Activated naive CD4-positive, alpha-beta T cell treated with anti-CD3 and anti-CD28 coated beads for 36 hours (primary cell): ENCODE data around the gene RTN4R. TPM values are rescaled to one million over a fixed set of nuclear protein-coding genes. Genes with fewer than 3 reads are reported as not detected.
A peak's percentile ranks its signal among the peaks of the same experiment; 100 is the strongest.

Experiments used
- CTCF ChIA-PET: fragments of 350-600 bp; sonication (Branson Sonifier 250); formaldehyde crosslinking; loops from one replicate; lab custom pipeline; 2021; ENCODE audit warnings: antibody characterized with exemption; lab: Charles Lee
- DNase-seq: peaks from one replicate; pipeline ENCODE4 v3.0.0-alpha.2; 2020
- H3K27ac Mint-ChIP-seq: one replicate; pipeline ENCODE4 v1.8.0; 2021; ENCODE audit warnings: mild to moderate bottlenecking, mixed read lengths
- H3K27me3 Mint-ChIP-seq: one replicate; pipeline ENCODE4 v1.8.0; 2021; ENCODE audit warnings: low read depth, mixed read lengths
- H3K36me3 Mint-ChIP-seq: one replicate; pipeline ENCODE4 v1.8.0; 2021; ENCODE audit warnings: low read depth, mixed read lengths
- H3K4me1 Mint-ChIP-seq: one replicate; pipeline ENCODE4 v1.8.0; 2021; ENCODE audit warnings: low read depth, mixed read lengths
- H3K4me3 Mint-ChIP-seq: one replicate; pipeline ENCODE4 v1.8.0; 2021; ENCODE audit warnings: mild to moderate bottlenecking, moderate library complexity, mixed read lengths
- H3K9me3 Mint-ChIP-seq: one replicate; pipeline ENCODE4 v1.8.0; 2021; ENCODE audit warnings: mixed read lengths
- intact Hi-C: fragments of 100-400 bp; cut with micrococcal nuclease; formaldehyde crosslinking; loops from one replicate; pipeline ENCODE4 v1.15.1; 2023
- total RNA-seq, 2 experiments: library from RNA; stranded (reverse); gene quantifications; one replicate each; pipeline ENCODE4 v1.2.3, GENCODE V29; 2021

RTN4R gene
- total RNA-seq, 2 experiments from 2014 or later, result 2.1 to 2.5 TPM

DNA sequence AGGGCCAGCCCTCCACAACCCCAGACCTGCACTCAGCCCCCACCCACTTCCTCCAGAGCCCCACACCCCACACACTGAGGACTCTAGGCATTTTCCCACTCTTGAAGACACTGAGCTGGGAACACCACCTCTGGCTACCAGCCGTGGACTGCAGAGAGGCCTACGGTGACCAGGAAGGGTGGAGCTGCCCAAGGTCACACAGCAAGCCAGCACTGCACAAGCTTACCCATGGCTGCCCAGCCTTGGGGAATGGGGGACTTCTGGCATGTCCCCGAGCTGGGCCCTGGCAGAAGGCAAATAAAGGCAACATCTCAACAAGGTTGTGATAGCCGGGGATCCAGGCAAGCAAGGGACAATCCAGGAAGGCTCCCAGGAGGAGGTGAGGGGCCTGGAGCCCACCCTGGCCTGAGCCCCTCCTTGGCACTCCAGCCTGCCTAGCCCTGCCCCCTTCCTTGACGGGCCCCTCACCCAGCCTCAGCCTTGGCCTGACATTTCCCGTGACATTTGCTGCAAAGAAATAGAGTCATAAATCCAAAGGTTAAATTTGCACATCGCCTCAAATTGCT is 5.5 kb downstream of the RTN4R start:
- H3K4me1 Mint-ChIP-seq, result peaks cover 1% of the 10 kb centered on the region
- H3K36me3 Mint-ChIP-seq, result no peaks in the 10 kb centered on the region
- no peak for DNase-seq
- H3K9me3 Mint-ChIP-seq, result no peaks in the 10 kb centered on the region
- H3K27me3 Mint-ChIP-seq, result no peaks in the 10 kb centered on the region
- intact Hi-C loops, result no loop called here
- CTCF ChIA-PET, result no interaction called here
- no peak overlapping the region for H3K4me3 Mint-ChIP-seq
- no peak overlapping the region for H3K27ac Mint-ChIP-seq

DNA sequence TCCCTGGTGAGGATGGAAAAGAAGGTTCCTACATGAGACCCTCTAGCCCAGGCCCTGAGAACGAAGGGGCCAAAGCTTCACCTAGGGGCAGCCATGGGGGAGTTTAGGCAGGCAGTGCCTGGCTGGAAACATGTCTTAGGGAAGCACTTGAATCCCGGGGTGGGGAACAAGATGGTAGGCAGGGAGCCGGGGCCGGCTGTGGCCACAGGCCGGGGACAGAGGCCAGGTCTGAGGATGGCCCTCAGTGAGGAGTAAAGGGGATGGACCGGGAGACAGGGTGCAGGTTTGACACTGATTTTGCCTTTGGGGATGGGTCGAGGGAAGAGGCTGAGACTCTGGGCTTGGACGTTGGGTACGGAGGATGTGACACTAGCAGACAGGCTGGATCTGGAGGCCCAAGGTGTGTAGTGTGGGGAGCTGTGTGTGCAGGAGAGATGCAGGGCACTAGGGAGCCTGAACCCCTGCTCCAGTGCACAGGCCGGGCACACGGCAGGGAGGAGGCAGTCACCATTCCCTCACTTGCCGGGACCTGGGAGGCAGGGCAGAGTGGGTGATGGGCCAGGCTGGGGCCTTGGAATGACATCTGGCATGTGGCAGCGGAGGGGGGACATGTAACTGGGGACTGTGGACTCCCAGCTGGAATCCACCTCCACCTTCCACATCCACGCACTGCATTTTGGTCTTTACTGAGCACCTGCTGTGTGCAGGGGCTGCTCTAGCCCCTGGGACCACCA is 6.1 kb downstream of the RTN4R start:
- Mint-ChIP-seq H3K36me3 (no peaks in the 10 kb centered on the region), H3K27me3 (no peaks in the 10 kb centered on the region), H3K4me1 (peaks cover 1% of the 10 kb centered on the region), H3K27ac (no peak overlapping the region), H3K4me3 (no peak overlapping the region), H3K9me3 (no peaks in the 10 kb centered on the region)
- no peak for DNase-seq
- intact Hi-C loops, result no loop called here
- CTCF ChIA-PET, result no interaction called here

DNA sequence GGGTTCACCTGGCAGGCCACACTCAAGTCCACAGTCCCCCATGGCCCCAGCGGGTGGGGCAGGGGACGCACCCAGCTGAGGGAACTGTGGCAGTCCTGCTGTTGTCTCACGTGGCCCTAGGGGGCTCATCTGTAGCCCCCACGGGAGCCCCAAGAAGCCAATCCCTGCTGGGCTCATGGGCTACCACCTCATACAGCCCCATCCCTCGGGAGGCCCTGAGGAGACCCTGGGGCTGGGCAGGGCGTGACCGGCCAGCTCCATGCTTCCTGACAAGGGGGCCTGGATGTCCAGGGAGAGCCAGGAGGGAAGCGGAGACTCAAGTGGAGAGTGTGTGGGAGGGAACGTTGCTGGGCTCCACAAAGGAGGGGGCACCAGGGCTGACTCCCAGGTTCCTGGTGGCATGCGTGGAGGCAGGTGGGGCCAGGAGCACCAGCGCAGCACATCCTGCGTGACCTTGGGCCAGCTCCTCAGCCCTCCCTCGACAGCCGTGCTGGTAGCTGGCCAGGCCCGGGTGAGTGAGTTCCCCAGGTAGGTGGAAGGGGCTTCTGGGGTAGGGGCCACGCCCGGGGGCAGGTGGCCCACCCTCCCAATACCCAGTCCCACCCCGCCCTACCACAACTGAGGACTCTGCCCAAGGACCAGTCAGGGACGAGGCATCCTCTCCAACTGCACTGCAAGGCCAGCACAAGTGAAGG is 7.9 kb downstream of the RTN4R start:
- no peaks in the 10 kb centered on the region for H3K4me1 Mint-ChIP-seq
- H3K9me3 Mint-ChIP-seq, result no peaks in the 10 kb centered on the region
- no peaks in the 10 kb centered on the region for H3K36me3 Mint-ChIP-seq
- H3K4me3 Mint-ChIP-seq, result no peak overlapping the region
- H3K27me3 Mint-ChIP-seq, result no peaks in the 10 kb centered on the region
- intact Hi-C loops, result no loop called here
- no peak for DNase-seq
- CTCF ChIA-PET, result no interaction called here
- no peak overlapping the region for H3K27ac Mint-ChIP-seq

DNA sequence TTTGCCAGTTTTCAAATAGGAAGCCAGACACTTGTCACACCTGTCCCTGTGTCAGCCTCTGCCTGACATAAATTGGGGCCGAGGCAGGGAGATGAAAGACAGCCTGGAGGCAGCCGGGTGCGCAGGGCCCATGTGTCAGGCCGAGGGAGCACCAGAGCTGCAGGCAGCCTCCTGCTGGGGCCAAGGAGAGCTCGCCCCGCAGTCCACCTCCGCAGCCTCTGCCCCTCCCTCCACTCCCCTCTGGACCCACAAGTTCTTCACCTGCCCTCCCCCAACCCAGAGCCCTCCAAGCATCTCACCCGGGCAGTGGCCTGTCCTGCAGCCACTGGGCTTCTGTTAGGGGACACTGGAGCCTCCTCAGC is 8.8 kb downstream of the RTN4R start:
- Mint-ChIP-seq H3K4me1 (peaks cover 6% of the 10 kb centered on the region), H3K27ac (no peak overlapping the region), H3K9me3 (no peaks in the 10 kb centered on the region), H3K36me3 (no peaks in the 10 kb centered on the region), H3K4me3 (no peak overlapping the region), H3K27me3 (no peaks in the 10 kb centered on the region)
- intact Hi-C loops, result no loop called here
- CTCF ChIA-PET, result interaction anchor here (0.9 to 2.6 kb wide), 4 partner anchors 20 to 244 kb away, joined by 3 to 8 read pairs (median 4); no protein-coding TSS in a partner anchor
- DNase-seq, result no peak

DNA sequence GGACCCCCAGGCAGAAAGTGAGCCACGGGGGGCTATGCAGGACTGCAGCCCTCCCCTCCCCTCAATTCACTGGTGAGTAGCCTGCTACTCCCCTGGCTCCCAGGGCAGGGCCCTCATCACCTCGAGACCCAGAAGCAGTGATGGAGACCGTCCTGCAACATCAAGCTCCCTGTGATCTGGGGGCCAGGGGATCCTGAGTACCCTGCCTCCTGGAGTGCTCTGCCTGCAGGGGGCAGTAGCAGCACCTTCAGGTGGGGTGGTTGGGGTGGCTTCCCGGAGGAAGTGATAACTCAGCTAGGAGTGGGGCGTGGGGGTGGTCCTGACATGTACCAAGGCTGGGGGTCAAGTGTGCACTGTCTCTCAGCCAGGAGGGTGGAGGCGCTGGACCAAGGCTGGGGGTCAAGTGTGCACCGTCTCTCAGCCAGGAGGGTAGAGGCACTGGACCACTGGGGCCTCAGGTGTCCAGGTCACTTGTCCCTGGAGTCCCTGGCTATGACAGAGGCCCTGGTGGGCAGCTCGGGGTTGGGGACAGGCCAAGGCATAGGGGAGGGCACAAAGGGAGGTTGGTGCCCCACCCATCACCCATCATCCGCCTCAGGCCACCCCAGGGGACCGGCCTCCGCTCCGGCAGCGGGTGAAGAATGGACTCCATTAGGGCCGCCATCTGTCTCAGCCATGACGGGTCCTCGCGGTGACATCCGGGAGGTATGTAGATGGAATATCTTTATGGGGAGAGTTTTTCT is 9.4 kb downstream of the RTN4R start:
- Mint-ChIP-seq H3K27me3 (no peaks in the 10 kb centered on the region), H3K27ac (no peak overlapping the region)

GRCh38 chr22:20258021-20258299 is 10.2 kb downstream of the RTN4R start:
- DNase-seq, result no peak
- H3K27me3 Mint-ChIP-seq, result no peaks in the 10 kb centered on the region
- intact Hi-C loops, result no loop called here
- peaks cover 7% of the 10 kb centered on the region for H3K4me1 Mint-ChIP-seq
- CTCF ChIA-PET, result interaction anchor here (1.0 to 2.6 kb wide), 4 partner anchors 19 to 101 kb away, joined by 3 to 8 read pairs (median 5); no protein-coding TSS in a partner anchor
- H3K36me3 Mint-ChIP-seq, result no peaks in the 10 kb centered on the region
- H3K9me3 Mint-ChIP-seq, result no peaks in the 10 kb centered on the region
- H3K4me3 Mint-ChIP-seq, result no peak overlapping the region
- H3K27ac Mint-ChIP-seq, result no peak overlapping the region

More for the DNA sequence above, 9.4 kb downstream of the RTN4R start:
- H3K36me3 Mint-ChIP-seq, result no peaks in the 10 kb centered on the region
- CTCF ChIA-PET, result interaction anchor here (0.9 to 2.6 kb wide), 5 partner anchors 20 to 243 kb away, joined by 3 to 8 read pairs (median 5); no protein-coding TSS in a partner anchor
- peak; percentile 32 for DNase-seq
- no peaks in the 10 kb centered on the region for H3K9me3 Mint-ChIP-seq
- H3K4me1 Mint-ChIP-seq, result peaks cover 7% of the 10 kb centered on the region
- intact Hi-C loops, result no loop called here
- H3K4me3 Mint-ChIP-seq, result no peak overlapping the region

DNA sequence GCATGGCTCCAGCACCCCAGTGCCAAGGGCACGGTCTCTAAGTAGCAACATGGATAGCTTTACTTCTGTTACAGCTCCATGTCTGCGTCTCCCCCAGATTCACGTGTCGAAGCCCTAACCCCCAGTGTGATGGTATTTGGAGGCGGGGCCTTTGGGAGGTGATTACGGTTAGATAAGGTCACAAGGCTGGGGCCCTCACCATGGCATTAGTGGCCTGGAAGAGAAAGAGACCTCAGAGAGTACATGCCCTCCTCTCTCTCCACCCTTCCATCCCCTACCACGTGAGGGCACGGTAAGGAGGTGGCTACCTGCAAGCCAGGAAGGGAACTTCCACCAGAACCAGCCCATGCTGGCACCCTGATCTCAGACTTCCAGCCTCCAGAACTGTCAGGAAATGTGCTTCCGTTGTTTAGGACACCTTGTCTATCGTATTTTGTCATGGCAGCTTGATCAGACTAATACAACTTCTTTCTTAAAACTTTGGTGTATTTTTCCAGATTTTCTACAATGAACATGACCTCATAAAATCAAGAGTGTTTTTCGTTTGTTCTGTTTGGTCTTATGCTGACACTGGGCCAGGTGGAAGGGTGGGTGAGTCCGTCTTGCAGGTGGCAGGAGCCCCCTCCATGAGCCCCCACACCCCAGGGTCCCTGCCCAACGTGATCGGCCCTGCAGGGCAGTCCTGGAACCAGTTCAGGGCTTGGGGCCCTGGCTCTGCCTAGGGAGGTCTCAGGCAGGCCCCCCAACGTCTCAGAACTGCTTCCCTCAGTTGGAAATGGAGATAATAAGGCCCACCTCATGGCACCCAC is 10.7 kb downstream of the RTN4R start:
- Mint-ChIP-seq H3K27me3 (no peaks in the 10 kb centered on the region), H3K27ac (no peak overlapping the region), H3K9me3 (no peaks in the 10 kb centered on the region), H3K4me1 (peaks cover 7% of the 10 kb centered on the region), H3K36me3 (no peaks in the 10 kb centered on the region), H3K4me3 (no peak overlapping the region)
- CTCF ChIA-PET, result interaction anchor here (0.9 to 2.6 kb wide), 4 partner anchors 19 to 100 kb away, joined by 3 to 8 read pairs (median 5); no protein-coding TSS in a partner anchor
- no peak for DNase-seq
- intact Hi-C loops, result no loop called here

DNA sequence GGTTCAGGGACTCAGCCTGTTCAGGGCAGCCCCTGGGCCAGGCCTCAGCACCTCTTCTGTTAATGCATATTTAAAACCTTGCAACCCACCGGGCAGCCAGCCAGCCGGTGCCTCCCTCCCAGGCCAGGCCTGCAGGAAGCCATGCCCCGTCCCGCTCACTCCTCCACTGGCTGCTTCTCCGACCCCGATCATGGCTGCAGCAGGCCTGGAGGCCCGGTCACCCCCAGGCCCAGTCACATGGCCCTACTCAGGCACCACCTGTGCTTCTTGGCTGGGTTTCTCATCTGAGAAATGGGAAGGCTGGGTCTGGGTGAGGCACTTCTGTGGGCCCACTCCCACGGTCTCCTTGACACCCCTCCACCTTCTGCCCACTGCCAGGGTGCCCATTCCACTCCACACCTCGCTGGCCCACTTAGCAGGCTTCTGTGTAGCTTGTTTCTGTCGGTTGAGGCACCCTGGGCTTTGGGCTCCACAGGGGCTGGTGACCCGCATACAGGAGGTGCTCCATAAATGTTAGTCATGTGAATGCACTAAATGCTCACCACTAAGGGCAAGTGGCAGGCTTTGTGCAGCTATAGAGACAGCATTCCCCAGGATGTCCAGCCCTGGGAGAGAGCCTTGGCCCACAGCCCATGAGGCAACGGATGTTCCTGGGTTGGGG is 11.4 kb downstream of the RTN4R start:
- intact Hi-C loops, result no loop called here

GRCh38 chr22:20256027-20256426 is 12.1 kb downstream of the RTN4R start:
- Mint-ChIP-seq H3K27me3 (no peaks in the 10 kb centered on the region), H3K9me3 (no peaks in the 10 kb centered on the region), H3K4me1 (peaks cover 7% of the 10 kb centered on the region), H3K27ac (no peak overlapping the region), H3K4me3 (no peak overlapping the region), H3K36me3 (no peaks in the 10 kb centered on the region)
- CTCF ChIA-PET, result no interaction called here
- intact Hi-C loops, result no loop called here
- DNase-seq, result no peak

More for the DNA sequence above, 11.4 kb downstream of the RTN4R start:
- Mint-ChIP-seq H3K9me3 (no peaks in the 10 kb centered on the region), H3K4me3 (no peak overlapping the region), H3K27ac (no peak overlapping the region), H3K27me3 (no peaks in the 10 kb centered on the region), H3K36me3 (no peaks in the 10 kb centered on the region), H3K4me1 (peaks cover 7% of the 10 kb centered on the region)
- CTCF ChIA-PET, result interaction anchor here (0.9 to 2.6 kb wide), 2 partner anchors 27 to 29 kb away, joined by 3 to 8 read pairs; no protein-coding TSS in a partner anchor
- no peak for DNase-seq

GRCh38 chr22:20254975-20255946 is 12.9 kb downstream of the RTN4R start:
- Mint-ChIP-seq H3K9me3 (no peaks in the 10 kb centered on the region), H3K27me3 (no peaks in the 10 kb centered on the region), H3K4me1 (peaks cover 7% of the 10 kb centered on the region), H3K4me3 (no peak overlapping the region), H3K36me3 (no peaks in the 10 kb centered on the region), H3K27ac (no peak overlapping the region)
- intact Hi-C loops, result no loop called here
- DNase-seq, result no peak
- CTCF ChIA-PET, result no interaction called here
